ENCODE measurements around the gene CHL1. TPM values are rescaled to one million over a fixed set of nuclear protein-coding genes. Genes with fewer than 3 reads are reported as not detected.

CHL1 gene
- total and polyA plus RNA-seq, 2 of the 8 experiments (the other 6 are each of a cell fraction or from before 2014, with no cell fraction given), result 0.05 to 0.99 TPM

DNA sequence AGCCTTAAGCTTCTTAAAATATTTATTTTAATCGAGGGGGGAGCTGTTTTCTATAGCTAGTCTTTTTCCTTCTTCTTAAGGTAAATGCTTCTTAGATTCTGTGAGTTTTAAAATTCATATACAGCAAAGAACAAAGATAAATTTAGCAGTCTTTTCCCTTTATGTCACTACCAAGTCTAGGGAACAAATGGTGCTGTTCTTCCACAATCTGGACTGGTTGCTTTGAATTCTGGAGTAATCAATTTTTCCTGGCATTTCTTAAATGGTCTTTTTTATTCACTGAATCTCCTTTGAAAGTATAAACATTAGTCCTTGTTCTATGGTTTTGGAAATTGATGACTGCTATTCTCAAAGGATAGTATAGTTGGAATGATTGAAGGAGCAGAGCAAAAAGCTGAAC is 82.8 kb downstream of the CHL1 start:
- Histone ChIP-seq H2BK20ac (ENCODE audit: low read length) (no peak overlapping the region), H4K20me1 (replicated peaks in 1 of 2; ENCODE audit: control insufficient read depth in 1 of 2, insufficient read depth in 2 of 2, low read length in 2 of 2) (no peaks in the 10 kb centered on the region), H2BK5ac (ENCODE audit: low read depth, low read length) (no peak overlapping the region), H3K4me1 (replicated peaks in 1 of 4; ENCODE audit: control insufficient read depth in 3 of 4, insufficient read depth in 4 of 4, low read length in 3 of 4) (no peaks in the 10 kb centered on the region), H3K4me3 (ENCODE audit: extremely low read depth in 1 of 4, insufficient read depth in 2 of 4, low read depth in 3 of 4, low read length in 4 of 4) (no peak overlapping the region), H3K4me2 (ENCODE audit: insufficient read depth in 1 of 2, low read depth in 2 of 2, low read length in 2 of 2) (no peak overlapping the region), H3K79me1 (ENCODE audit: low read depth, low read length) (no peaks in the 10 kb centered on the region), H2BK120ac (replicated peaks; ENCODE audit: low read depth, low read length) (no peak overlapping the region), H4K91ac (replicated peaks; ENCODE audit: insufficient read length, low read length) (no peak overlapping the region), H3K18ac (ENCODE audit: extremely low read depth, low read length) (no peak overlapping the region), H4K5ac (ENCODE audit: insufficient read length, low read depth, low read length) (no peak overlapping the region), H2BK15ac (ENCODE audit: low read length) (no peak overlapping the region), H3K9ac (replicated peaks in 1 of 4; ENCODE audit: extremely low read depth in 1 of 4, low read depth in 3 of 4, low read length in 3 of 4) (no peak overlapping the region), H3K36me3 (ENCODE audit: control insufficient read depth in 2 of 4, insufficient read depth in 4 of 4, low read length in 3 of 4) (no peaks in the 10 kb centered on the region), H3K27me3 (replicated peaks in 1 of 4; ENCODE audit: control insufficient read depth in 3 of 4, extremely low read depth in 1 of 4, insufficient read depth in 3 of 4, low read length in 3 of 4) (no peaks in the 10 kb centered on the region), H3K9me3 (ENCODE audit: insufficient read depth in 2 of 2, low read depth in 1 of 2, low read length in 1 of 2) (no peaks in the 10 kb centered on the region), H3K4ac (replicated peaks; ENCODE audit: insufficient read length, low read depth, low read length) (no peak overlapping the region), H4K8ac (ENCODE audit: extremely low read depth, insufficient read depth, low read length) (no peak overlapping the region), H3K79me2 (ENCODE audit: control insufficient read depth in 1 of 2, insufficient read depth in 2 of 2, low read length in 2 of 2) (no peaks in the 10 kb centered on the region), H3K56ac (replicated peaks; ENCODE audit: insufficient read length, low read depth, low read length) (no peak overlapping the region), H3K23ac (ENCODE audit: insufficient read length) (no peak overlapping the region), H2BK12ac (ENCODE audit: low read depth, low read length) (no peak overlapping the region), H3K27ac (ENCODE audit: low read depth, low read length) (no peak overlapping the region), H3K14ac (ENCODE audit: insufficient read length) (no peak overlapping the region), H2AK5ac (ENCODE audit: low read depth, low read length) (no peak overlapping the region), H3K23me2 (ENCODE audit: low read depth, low read length) (no peaks in the 10 kb centered on the region), H2AFZ (ENCODE audit: low read length) (no peak overlapping the region)
- ChIA-PET POLR2A (ENCODE audit: partially characterized antibody) (no interaction called here), CTCF (ENCODE audit: partially characterized antibody) (interaction anchor here (1.0 kb wide), 1 partner anchor 75 kb away, joined by 3 read pairs; no protein-coding TSS in a partner anchor)
- 79% methylated on average over 1 of the region's 1 CpG; no CpG with 5 or more reads in 1 of the 2 experiments for WGBS, 2 experiments (ENCODE audit: extremely low coverage in 1 of 2, insufficient coverage in 1 of 2, insufficient read length in 1 of 2, insufficient replicate concordance in 2 of 2, low coverage in 1 of 2, low lambda C conversion rate in 2 of 2, missing lambda C conversion rate in 1 of 2)
- DNase-seq (ENCODE audit: low read depth in 1 of 2, low spot score in 2 of 2) (no peak), FAIRE-seq (no peak)
- TF ChIP-seq CHD1 (IDR thresholded peaks at IDR 0.05; ENCODE audit: low read depth, low read length) (no peak), CBX5 (IDR thresholded peaks at IDR 0.05; ENCODE audit: low read depth, low read length) (no peak), SAP30 (IDR thresholded peaks at IDR 0.05; ENCODE audit: insufficient read depth, insufficient replicate concordance, low read length) (no peak), EGR1 (IDR thresholded peaks at IDR 0.05; ENCODE audit: borderline replicate concordance, low read depth, low read length) (no peak), SP2 (IDR thresholded peaks at IDR 0.05; ENCODE audit: low read length) (no peak), KDM4A (IDR thresholded peaks at IDR 0.05; ENCODE audit: low read depth, low read length, severe bottlenecking) (no peak), EZH2 (IDR thresholded peaks at IDR 0.05; ENCODE audit: low read depth, low read length, severe bottlenecking) (no peak), SP1 (IDR thresholded peaks at IDR 0.05; ENCODE audit: low read depth, low read length) (no peak), CEBPB (IDR thresholded peaks at IDR 0.05; ENCODE audit: low read depth, low read length) (no peak), JUN (IDR thresholded peaks at IDR 0.05; ENCODE audit: low read depth, low read length) (no peak), TAF7 (optimal IDR thresholded peaks at IDR 0.05; ENCODE audit: borderline replicate concordance, low read depth, low read length) (no peak), POU5F1 (IDR thresholded peaks at IDR 0.05; ENCODE audit: low read depth, low read length) (no peak)
